NCI-H2107 (cell line): ENCODE measurements around the gene NXN.
"Not testable (repeated sequence)": the region's sequence is repeated elsewhere in the genome, so short reads cannot be mapped to it uniquely, and the experiment has no call there.

Source experiments
- DNase-seq: peaks from one replicate; lab custom pipeline; 2025; lab: John Stamatoyannopoulos, UW

Gene NXN

GRCh38 chr17:862582-862981, 117.0 kb downstream of the NXN start:
- DNase-seq: no peak

- DNase-seq: no peak
Measured at GRCh38 chr17:861364-861763, 118.2 kb downstream of the NXN start.

DNA sequence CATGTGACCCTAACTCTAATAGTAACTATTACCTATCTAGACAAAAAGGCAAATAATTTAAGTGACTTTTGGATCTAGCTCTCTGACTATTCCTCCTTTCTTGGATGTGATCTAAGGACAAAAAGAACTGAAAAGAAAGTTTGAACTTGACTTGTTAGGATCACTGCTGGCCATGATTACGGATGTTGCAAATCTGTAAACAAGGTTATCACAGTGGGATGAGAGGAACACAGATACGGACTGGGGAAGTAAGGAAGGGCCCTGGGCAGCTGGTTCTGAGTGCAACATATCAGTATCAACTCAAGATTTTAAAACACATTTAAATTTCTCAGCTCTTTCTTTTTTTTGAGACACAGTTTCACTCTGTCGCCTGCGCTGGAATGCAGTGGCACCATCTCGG, 118.8 kb downstream of the NXN start:
- no peak for DNase-seq

DNA sequence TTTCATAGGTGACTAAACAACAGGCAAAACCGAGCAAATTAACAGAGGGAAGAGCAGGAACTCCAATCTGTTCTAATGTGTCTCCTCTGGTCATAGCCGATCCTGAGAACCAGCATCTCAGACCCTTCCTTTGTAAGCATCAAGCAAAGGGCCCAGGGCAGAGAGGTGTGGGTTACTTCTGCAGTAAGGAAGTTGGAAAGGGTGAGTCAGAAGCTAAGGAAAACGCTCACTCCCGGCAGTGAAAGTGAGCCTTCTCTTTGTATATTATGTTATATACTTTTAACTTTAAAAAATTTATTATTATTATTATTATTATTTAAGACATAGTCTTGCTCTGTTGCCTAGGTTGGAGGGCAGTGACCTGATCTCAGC, 119.8 kb downstream of the NXN start:
- no peak for DNase-seq

- DNase-seq: no peak
Measured at GRCh38 chr17:859061-859823, 120.3 kb downstream of the NXN start.

GRCh38 chr17:856149-856548, 123.4 kb downstream of the NXN start:
- no peak for DNase-seq

GRCh38 chr17:855569-855968, 124.0 kb downstream of the NXN start:
- DNase-seq: no peak

GRCh38 chr17:852850-853249, 126.7 kb downstream of the NXN start:
- DNase-seq: not testable (repeated sequence)

DNA sequence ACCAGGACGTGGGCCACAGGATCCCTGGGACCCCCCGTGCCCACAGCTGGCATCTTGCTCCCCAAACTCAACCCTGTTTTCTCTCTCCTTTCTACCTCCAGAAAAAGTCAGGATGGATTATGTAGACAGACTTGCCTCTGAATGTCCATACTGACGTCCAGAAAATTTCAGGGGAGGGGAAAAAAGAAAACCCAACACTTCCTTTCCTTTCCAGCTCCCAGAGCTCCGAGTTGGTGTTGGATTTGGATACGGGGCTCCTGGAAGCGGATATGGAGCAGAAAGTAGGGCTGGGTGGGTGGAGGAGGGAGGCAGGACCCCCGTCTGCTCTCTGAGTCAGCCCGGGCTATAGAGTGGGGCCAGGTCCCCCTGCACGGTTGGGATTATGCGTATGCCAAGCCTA, 127.2 kb downstream of the NXN start:
- DNase-seq: no peak

- no peak for DNase-seq
Measured at GRCh38 chr17:851924-852323, 127.7 kb downstream of the NXN start.

DNA sequence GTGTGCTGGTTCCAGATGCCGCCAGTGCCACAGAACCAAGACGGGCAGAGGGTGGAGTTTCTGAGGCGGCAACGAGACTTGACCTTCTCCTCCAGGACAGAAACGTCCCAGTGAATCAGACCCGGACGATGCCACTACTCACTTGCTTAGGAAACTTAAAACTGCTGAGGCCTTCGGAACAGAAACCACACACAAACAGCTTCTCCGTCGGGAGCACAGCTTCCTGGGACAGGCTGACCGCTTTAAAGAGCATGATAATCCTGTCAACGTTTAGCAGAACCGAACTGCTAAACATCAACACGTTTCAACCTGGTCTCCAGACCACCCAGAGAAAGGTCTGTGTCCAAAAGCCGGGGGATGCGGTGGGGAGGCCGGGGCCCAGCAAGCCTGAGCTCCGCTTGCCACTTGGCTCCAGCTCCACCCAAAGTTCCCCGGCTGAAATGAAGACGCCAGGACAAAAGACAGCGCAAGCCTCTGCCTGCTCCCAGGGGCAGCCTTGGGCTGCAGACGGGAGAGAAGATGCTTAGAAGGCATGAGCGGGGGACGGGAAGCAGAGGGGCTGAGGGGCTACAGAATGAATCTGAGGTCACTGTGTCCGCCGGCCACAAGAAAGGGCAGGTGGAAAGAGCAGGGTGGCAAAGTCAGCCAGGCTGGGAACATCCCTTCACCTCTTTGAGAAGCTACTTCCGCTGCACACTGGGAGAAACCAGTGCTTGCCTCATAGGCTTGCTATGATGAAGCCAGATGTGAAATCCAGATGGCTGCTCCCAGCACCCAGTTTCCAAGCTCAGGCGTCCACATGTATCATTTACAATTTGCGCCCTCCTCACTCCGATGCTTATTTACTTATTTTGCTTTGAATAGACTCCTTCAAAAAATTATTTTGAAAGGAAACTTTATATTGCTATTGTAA, 128.5 kb downstream of the NXN start:
- DNase-seq: no peak

DNA sequence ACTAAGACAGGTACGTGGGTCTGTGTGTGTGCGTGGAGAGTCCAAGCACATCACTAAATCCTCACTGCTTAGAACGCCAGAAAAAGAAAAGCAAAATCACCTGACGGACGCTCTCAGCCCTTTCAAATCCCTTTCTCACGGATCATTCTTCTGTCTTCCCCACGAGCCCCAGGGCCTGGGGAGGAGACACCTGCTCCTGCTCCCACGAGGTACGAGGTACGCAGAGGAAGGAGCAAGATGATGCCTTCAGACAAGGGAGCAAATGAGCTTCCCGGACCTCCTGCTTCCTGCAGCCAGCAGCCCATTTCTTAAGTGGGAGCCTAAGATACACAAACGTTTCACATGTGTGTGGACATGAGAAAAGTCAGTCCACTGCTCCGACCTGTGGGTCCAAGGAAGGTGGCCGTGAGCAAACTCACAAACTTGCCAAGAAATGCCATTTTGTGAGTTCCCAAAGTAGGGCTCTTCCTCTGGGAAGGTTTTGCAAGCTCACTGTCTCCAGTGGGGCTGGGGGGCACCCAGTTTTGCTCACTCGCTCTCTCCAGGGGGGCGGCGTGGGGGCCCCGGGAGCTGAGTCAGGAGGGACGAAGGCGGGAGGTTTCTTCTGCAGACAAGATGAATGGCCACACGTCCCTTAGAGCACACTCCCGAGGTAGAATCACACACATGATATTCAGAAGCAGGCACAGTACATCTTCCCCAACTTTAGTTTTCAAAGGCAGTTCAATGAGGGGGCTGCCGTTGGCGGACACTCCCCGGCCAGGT, 129.3 kb downstream of the NXN start:
- no peak for DNase-seq

- DNase-seq: no peak
Measured at GRCh38 chr17:848402-848801, 131.2 kb downstream of the NXN start.

GRCh38 chr17:846901-847843, 132.4 kb downstream of the NXN start:
- DNase-seq: no peak

DNA sequence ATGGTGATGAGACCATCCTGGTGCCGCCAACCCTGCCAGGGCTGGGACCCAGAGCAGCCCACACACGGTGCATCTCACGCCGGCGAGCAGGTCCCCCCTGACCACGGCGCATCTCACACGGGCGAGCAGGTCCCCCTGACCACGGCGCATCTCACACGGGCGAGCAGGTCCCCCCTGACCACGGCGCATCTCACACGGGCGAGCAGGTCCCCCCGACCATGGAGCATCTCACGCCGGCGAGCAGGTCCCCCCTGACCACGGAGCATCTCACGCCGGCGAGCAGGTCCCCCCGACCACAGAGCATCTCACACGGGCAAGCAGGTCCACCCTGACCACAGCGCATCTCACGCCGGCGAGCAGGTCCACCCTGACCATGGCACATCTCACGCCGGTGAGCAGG, 138.3 kb downstream of the NXN start:
- DNase-seq: no peak

- DNase-seq: no peak
Measured at GRCh38 chr17:838486-838885, 141.1 kb downstream of the NXN start.

GRCh38 chr17:836151-836550, 143.4 kb downstream of the NXN start:
- DNase-seq: no peak

GRCh38 chr17:835721-836120, 143.9 kb downstream of the NXN start:
- DNase-seq: not testable (repeated sequence)

- DNase-seq: no peak
Measured at GRCh38 chr17:835263-835662, 144.3 kb downstream of the NXN start.

- DNase-seq: no peak
Measured at GRCh38 chr17:834136-834535, 145.4 kb downstream of the NXN start.

- DNase-seq: no peak
Measured at GRCh38 chr17:830950-831349, 148.6 kb downstream of the NXN start.
